VCaP (cell line): ENCODE measurements around the gene MFNG.

Experiments used
- H3K27ac ChIP-seq: fragments of 450-650 bp; 2 replicates; pipeline ENCODE4 v1.5.1; 2017
- TF ChIP-seq, protein P1 (sequence below): fragments of 450-650 bp; conservative IDR thresholded peaks from 2 replicates; pipeline ENCODE4 v1.5.1; 2017; ENCODE audit warnings: mild to moderate bottlenecking, moderate library complexity

MFNG gene

DNA sequence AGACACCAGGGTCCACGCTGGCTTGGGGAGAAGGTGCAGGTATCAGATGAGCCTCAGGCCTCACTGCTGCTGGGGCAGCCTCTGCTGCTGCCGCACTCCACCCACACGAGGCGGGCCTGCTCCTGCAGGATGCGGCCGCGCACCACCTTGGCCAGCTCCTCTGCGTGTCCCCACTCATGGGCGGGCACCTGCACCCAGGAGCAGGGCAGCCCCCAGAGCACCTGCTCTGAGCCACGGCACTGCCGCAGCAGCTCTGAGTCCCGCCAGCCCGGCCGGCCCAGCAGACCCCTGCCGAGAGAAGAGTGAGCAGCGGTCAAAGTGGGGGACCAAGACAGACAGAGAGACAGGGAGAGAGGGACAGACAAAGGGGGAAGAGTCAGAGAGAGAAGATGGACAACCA, 4.9 kb upstream of the MFNG start:
- TF ChIP-seq, protein P1, sequence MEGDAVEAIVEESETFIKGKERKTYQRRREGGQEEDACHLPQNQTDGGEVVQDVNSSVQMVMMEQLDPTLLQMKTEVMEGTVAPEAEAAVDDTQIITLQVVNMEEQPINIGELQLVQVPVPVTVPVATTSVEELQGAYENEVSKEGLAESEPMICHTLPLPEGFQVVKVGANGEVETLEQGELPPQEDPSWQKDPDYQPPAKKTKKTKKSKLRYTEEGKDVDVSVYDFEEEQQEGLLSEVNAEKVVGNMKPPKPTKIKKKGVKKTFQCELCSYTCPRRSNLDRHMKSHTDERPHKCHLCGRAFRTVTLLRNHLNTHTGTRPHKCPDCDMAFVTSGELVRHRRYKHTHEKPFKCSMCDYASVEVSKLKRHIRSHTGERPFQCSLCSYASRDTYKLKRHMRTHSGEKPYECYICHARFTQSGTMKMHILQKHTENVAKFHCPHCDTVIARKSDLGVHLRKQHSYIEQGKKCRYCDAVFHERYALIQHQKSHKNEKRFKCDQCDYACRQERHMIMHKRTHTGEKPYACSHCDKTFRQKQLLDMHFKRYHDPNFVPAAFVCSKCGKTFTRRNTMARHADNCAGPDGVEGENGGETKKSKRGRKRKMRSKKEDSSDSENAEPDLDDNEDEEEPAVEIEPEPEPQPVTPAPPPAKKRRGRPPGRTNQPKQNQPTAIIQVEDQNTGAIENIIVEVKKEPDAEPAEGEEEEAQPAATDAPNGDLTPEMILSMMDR: no peak
- H3K27ac ChIP-seq: no peak overlapping the region

DNA sequence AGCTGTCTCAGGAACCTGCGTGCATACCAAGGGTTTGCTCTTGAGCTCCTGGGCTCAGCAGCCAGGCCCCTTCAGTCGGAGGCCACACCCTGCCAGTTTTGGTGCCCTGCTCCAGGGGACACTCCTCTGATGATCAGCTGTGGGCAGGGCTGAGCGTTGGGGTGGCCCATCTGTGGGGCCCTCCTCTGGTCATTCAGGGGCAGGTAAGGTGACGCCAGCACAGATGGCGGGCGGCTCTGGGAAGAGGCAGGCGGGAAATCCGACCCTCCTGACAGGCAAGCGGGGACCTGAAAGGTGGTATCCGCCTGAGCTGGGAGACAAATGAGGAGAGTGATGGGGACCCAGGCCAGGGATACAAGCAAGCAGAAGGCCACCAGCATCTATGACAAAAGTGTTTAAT, 3.8 kb upstream of the MFNG start:
- H3K27ac ChIP-seq: no peak overlapping the region
- TF ChIP-seq, protein P1: no peak

DNA sequence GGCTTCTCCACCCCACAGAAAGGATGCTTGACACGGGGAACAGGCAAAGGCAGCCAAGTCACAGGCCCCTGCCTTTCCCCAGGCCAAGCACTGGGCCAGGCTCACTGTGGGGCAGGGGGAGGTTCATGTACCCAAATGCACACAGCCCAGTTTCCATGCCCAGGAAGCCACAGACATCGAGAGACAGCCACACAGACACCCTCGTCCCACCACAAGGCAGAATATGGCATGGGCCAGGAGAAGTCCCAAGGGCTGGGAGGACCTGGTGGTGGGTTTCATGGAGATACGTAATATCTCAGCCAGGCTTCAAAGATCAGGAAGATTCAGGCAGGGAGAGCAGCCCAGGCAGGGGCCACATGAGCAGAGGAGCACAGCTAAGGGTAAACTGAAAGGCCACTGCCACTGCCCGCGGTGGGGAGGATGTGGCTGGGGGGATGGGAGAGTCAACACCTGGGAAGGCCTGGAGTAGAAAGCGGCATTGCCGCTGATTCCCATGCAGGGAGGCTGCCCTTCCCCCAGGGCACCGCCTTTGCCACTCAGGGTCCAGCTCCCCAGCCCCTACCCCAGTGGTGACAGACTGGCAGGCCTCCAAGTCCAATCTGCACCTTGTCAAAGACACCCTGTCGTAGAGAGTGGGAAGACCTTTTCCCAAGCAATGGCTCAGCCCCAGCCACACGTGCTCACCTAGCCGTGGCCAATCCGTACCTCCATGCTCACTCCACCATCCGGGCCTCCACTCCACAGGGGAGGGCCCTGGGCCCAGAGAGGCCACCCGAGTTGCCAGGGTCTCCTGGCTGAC, 2.4 kb upstream of the MFNG start:
- TF ChIP-seq, protein P1: no peak
- H3K27ac ChIP-seq: no peak overlapping the region

DNA sequence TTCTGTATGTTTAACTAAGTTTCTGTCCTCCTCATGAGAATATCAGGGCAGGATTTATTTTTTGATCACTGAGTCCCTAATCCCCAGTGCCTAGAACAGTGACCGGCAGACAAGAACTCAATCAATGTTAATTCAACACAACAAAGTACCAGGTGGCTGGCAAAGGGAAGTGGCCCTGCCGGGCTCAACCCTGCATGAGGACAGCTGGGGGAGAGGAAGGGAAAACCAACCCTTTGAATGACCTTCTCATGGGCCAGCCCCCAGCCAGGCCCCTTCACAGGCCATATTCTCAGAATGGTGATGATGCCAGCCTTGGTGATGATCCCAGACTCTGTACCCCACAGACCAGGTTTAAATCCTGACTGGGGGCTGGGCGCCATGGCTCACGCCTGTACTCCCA, 1.4 kb upstream of the MFNG start:
- TF ChIP-seq, protein P1: no peak
- H3K27ac ChIP-seq: no peak overlapping the region

DNA sequence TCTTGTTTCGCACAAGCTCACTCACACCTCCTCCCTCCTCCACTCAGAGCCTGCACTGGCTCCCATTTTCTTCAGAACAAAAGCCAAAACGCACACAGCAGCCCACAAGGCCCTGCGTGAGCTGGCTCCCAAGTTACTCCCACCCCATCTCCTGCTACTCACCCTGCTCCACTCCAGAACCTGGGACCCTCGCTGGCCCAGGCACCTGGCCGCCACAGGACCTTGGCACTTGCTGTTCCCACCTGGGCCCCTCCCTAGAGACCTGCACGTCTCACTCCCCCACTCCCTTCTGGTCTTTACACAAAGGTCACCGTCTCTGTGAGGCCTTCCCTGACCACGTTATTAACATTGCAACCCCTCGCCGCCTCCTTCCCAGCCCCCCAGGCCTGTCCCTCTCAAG, 945 bp upstream of the MFNG start:
- no peak overlapping the region for H3K27ac ChIP-seq
- TF ChIP-seq, protein P1: no peak

DNA sequence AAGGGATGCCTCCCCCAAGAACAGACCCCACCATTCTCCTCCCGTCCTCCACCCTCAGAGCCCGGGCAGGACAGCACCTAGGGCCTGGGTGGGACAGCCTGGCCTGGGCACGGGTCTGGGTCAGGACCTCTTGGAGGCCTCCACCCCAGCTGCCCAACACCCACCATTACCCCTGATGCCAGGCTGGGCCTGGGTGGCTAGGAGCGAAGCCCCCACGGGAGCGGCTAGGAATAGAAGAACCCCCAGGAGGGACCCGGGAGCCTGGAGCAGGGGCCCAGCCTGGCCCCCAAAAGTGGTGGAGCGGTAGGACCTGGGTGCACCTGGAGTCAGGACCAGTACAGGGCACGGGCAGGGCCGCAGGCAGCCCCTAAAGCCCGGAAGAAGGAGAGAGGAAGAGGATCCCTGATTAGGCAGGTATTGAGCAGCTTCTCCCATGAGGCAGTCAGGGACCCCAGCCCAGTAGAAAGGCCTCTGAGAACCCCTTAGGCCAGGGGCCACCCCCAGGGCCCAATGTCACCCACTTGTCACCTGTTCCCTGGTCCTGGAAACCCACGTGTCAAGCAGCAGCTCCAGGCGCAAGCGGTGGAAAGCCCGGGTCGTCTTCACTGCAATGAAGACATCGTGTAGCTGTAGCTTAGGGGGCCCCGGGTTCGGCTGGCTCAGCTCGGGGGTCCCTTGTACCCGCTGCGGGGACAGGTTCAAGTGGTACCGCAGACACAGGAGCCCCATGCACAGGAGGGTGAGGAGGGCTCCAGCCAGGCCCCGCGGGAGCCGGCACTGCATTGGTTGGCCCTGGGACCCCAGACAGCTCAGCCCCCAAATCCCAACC, 575 bp downstream of the MFNG start:
- H3K27ac ChIP-seq: no peak overlapping the region
- TF ChIP-seq, protein P1: no peak

DNA sequence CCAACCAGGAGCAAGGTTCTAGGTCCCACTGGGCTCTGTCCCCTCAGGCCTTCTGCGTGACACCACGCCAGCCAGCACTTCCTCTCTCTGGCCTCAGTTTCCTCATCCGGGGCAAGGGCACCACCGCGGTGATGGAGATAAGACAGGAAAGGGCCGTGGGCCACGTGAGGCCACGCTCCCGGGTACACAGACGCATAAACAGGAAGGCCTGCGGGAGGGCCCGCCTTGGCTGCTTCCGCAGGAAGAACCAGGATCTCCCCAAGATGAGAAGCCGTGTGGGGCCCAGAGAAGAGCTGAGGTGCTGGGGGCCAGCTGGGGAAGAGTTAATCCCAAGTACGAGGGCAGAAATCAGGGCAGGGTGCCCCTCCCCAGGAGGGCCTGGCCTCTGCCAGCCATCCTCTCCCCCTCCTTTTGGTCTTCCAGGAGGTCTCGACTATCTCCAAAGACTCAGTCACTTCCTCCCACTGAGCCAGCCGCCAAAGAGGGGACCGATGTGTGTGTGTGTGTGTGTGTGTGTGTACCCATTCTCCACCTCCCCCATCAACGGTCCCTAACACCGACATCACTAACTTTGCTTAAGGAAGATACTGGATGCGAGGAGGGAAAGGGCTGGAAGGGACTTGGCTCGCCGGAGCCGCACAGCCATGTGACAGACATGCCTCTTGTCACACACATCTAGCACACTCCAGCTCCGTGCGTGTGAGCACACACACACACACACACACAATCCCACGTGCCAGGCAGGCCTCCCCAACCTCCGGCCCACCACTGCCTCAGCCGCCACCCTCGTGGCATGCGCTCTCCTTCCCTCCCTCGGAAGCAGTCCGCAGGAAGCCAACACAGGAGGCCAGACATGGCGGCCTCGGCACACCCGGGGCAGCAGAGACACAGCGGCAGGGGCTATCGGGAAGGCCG, 1.4 kb downstream of the MFNG start:
- H3K27ac ChIP-seq: no peak overlapping the region
- TF ChIP-seq, protein P1: no peak
